HG03025 (cell line): Measurements from ENCODE around the gene PLEKHA7.

ENCODE experiments used
- ATAC-seq: cut with Tn5 transposase; IDR thresholded peaks from one replicate; pipeline ENCODE4 v1.9.1; 2021; ENCODE audit warnings: mild to moderate bottlenecking, moderate library complexity; ENCODE audit not compliant: unreplicated experiment, low FRiP score

PLEKHA7 gene

DNA sequence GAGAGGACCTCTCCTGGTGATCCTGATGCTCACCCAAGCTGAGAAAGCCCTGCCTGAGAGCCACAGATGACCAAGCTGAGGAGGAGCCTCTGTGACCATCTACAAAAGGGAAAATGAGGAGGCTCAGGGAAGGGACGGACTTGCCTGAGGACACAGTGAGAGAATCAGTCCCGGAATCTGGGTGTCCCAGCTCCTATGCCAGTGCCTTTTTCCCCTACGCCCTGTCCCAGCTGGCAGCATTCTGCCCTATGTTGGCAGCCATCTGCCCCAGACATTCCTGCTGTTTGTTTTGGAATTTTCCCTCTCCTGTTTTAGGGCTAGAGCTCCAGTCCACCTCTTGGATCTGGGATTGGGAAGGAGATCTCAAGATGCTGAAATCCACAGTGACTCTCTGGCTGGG lies 221.2 kb downstream of the PLEKHA7 start:
- no peak for ATAC-seq

- no peak for ATAC-seq
Observed at GRCh38 chr11:16792426-16792825, 221.8 kb downstream of the PLEKHA7 start.

DNA sequence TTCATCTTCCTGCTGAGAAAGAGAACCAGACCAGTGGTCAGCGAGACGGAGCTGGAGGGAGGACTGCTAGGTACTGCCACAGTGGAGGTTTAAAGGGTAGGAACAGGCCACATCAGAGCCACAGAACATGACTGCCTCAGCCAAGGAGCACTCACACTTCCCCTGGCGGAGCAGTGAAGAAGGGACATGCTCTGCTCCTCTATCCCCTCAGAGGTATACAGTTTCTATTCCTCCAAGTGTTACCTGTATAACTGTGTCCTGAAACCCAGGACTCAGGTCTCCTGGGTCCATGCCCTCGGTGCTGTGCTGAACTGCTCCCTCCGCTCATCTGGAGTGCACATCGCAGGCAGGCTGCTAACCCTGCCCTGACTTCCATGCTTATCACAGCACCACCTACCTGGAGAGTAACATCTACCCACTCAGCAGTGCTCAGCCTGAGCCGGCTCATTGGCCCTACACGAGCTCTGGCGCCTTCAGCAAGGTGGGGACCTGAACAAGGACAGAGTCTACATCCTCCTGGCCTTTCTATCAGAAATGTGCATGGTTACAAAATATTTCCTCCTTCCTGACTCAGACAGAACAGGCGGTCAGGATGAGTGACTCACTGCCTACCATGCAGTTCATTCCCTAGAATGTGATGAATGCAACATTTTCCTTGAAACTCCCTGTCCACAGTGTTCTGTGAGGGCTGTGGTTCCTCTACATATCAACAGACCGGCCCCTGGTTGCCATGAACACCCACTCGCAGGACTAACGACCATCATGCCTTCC lies 222.8 kb downstream of the PLEKHA7 start:
- no peak for ATAC-seq

GRCh38 chr11:16790486-16791190 lies 223.6 kb downstream of the PLEKHA7 start:
- no peak for ATAC-seq

DNA sequence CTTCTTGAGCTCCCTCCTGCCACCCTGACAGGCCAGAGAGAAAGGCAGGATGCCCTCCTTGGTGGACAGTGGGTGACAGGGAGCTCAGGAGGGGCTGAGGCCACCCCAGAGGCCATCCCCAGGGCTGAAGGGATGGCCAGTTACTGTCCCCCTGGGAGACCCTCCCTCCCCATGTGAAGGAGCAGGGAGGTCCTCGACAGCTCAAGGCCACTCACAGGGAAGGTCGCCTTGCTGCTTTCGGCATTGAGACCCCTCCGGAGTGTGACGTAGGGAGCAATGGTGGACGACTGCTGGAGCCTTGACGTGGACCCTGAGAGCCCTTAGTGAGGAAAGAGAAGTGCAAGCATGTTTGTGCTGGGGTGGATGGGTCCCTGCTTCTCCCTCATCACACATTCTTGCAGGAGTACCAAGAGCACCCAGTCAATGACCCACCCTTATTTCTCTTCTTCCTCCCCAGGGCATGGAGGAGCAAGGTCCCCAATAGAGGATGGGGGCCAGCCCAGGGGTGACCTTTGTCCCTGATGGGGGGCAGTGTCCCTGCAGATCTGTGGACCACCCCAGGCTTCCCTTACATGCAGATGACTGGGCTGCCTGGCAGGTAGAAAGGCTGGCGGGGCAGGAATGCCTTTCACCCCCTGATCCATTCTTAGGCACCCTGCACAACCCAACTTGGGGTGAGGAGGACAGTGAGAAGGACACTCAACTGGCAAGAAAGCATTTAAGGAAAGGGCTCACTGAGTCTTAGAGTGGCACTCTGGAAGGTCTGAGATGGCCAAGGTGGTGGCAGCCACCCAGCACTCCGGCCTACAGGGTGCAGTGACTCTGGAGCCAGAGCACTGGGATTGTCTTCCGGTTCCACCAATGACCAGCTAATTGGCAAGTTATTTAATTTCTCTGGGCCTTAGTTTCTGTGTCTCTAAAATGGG lies 224.4 kb downstream of the PLEKHA7 start:
- ATAC-seq: no peak

- ATAC-seq: no peak
Observed at GRCh38 chr11:16789063-16789420, 225.2 kb downstream of the PLEKHA7 start.

DNA sequence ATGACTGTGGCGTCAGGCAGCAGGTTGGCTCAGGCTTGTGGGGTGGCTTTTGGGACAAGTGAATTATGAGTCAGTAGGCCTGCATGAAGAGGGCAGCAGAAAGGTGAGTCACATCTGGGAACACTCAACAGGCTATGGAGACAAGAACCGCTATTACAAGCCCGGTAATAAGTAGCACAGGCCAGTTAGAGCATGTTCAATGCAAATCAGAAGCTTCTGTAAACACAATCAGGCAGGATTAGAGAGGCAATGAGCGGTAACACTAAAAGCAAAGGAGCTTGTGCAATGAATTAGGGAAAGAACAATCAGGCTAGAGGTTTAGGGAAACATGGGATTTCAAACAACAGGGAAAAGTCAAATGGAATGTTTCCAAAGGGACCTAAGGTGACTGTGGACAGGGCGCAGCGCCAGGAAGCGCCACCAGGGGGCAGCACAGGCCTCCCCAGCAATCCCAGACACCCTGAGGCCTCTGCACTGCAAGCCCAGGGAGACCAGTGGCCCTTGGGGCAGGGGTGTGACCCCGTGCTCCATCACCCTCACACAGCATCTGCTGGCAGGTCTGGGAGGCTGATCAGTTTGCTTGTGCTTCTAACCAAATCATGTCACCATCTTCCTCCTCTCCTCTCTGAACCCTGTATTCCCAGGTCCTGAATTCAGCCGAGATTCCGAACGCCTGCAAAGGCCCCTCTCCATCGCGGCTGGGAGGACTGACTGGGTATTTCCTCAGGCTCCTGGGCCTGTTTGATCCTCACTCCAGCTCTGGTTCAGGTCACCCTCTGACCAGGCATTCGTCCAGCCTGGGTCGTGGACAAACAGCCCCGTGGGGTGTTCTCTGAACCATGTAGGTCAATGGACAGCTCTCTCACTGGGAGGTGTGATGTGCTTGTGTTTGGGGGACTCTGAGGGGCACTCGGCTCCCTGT lies 225.8 kb downstream of the PLEKHA7 start:
- no peak for ATAC-seq

GRCh38 chr11:16787035-16787742 lies 227.0 kb downstream of the PLEKHA7 start:
- ATAC-seq: no peak

DNA sequence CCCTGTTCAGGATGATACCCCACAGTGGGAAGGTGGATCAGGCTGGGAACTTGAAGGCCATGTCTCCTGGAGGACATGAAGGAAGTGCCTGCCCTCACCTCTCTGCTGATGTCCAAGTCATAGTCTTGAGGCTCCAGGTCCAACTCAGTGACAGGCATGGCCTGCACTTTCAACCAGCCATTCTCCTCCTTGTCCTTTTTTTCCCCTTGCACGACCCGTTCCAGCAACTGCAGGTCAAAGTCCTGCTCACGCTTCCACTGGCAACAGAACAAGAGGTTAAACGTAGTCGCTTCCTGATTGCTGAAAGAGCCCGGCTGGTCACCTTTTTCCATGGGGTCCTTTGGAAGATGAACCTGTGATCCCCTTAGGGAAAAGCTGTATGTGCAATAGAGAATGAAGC lies 228.1 kb downstream of the PLEKHA7 start:
- no peak for ATAC-seq

- ATAC-seq: peak; percentile 70
Observed at GRCh38 chr11:16785520-16786128, 228.6 kb downstream of the PLEKHA7 start.

- ATAC-seq: no peak
Observed at GRCh38 chr11:16784666-16785065, 229.5 kb downstream of the PLEKHA7 start.

GRCh38 chr11:16784097-16784496 lies 230.1 kb downstream of the PLEKHA7 start:
- no peak for ATAC-seq

- no peak for ATAC-seq
Observed at GRCh38 chr11:16783321-16783801, 230.9 kb downstream of the PLEKHA7 start.

GRCh38 chr11:16781936-16782919 lies 232.0 kb downstream of the PLEKHA7 start:
- ATAC-seq: no peak

- no peak for ATAC-seq
Observed at GRCh38 chr11:16780698-16781550, 233.3 kb downstream of the PLEKHA7 start.

GRCh38 chr11:16780146-16780545 lies 234.1 kb downstream of the PLEKHA7 start:
- no peak for ATAC-seq

GRCh38 chr11:16779436-16779835 lies 234.8 kb downstream of the PLEKHA7 start:
- no peak for ATAC-seq
